ENCODE measurements around the gene PCDHGA1. TPM values are rescaled to one million over a fixed set of nuclear protein-coding genes. Genes with fewer than 3 reads are reported as not detected.

PCDHGA1 gene
- total RNA-seq, 1 experiment from 2014 or later, result 0.04 TPM

DNA sequence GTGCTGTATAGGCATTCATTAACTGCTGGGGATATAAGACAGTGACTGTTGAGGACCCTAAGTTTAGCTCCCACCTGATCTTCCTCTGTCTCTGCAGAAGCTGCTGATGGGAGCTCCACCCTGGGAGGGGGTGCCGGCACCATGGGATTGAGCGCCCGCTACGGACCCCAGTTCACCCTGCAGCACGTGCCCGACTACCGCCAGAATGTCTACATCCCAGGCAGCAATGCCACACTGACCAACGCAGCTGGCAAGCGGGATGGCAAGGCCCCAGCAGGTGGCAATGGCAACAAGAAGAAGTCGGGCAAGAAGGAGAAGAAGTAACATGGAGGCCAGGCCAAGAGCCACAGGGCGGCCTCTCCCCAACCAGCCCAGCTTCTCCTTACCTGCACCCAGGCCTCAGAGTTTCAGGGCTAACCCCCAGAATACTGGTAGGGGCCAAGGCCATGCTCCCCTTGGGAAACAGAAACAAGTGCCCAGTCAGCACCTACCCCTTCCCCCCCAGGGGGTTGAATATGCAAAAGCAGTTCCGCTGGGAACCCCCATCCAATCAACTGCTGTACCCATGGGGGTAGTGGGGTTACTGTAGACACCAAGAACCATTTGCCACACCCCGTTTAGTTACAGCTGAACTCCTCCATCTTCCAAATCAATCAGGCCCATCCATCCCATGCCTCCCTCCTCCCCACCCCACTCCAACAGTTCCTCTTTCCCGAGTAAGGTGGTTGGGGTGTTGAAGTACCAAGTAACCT is 180.7 kb downstream of the PCDHGA1 start:
- TF ChIP-seq, protein P1, sequence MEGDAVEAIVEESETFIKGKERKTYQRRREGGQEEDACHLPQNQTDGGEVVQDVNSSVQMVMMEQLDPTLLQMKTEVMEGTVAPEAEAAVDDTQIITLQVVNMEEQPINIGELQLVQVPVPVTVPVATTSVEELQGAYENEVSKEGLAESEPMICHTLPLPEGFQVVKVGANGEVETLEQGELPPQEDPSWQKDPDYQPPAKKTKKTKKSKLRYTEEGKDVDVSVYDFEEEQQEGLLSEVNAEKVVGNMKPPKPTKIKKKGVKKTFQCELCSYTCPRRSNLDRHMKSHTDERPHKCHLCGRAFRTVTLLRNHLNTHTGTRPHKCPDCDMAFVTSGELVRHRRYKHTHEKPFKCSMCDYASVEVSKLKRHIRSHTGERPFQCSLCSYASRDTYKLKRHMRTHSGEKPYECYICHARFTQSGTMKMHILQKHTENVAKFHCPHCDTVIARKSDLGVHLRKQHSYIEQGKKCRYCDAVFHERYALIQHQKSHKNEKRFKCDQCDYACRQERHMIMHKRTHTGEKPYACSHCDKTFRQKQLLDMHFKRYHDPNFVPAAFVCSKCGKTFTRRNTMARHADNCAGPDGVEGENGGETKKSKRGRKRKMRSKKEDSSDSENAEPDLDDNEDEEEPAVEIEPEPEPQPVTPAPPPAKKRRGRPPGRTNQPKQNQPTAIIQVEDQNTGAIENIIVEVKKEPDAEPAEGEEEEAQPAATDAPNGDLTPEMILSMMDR (conservative IDR thresholded peaks at IDR 0.05; ENCODE audit: low read depth, low read length), result no peak
- TF ChIP-seq EZH2phosphoT487 (IDR thresholded peaks at IDR 0.05; ENCODE audit: borderline replicate concordance, low read length), result no peak
- TF ChIP-seq EZH2 (IDR thresholded peaks at IDR 0.05; ENCODE audit: low read length, unreplicated experiment), result no peak
- Histone ChIP-seq H2AFZ (ENCODE audit: low read length) (no peak overlapping the region), H3K9me2 (replicated peaks; ENCODE audit: low read length) (no peaks in the 10 kb centered on the region), H3K4me1 (ENCODE audit: insufficient read depth, low read length) (peaks cover 13% of the 10 kb centered on the region; the same call in 1 of the 2 replicates), H4K20me1 (ENCODE audit: low read length) (no peaks in the 10 kb centered on the region), H3K9ac (ENCODE audit: low read length) (no peak overlapping the region), H3K36me3 (ENCODE audit: low read depth, low read length) (no peaks in the 10 kb centered on the region; the same call in none of the 2 replicates), H3K4me2 (ENCODE audit: low read length) (no peak overlapping the region), H3K79me2 (ENCODE audit: low read length) (no peaks in the 10 kb centered on the region), H3K27me3 (ENCODE audit: low read length) (no peaks in the 10 kb centered on the region), H3K4me3 (ENCODE audit: low read length) (no peak overlapping the region), H3F3A (ENCODE audit: low read length, unreplicated experiment) (no peaks in the 10 kb centered on the region), H3K9me3 (ENCODE audit: low read length) (no peaks in the 10 kb centered on the region), H3K27ac (ENCODE audit: low read length) (no peak overlapping the region)
- POLR2A ChIA-PET (ENCODE audit: unreplicated experiment), result no interaction called here
- ATAC-seq (no peak), DNase-seq (no peak)
- CTCF ChIA-PET, result no interaction called here
- BruUV-seq (replicated peaks), result no TSS peak
- intact Hi-C loops (cut with micrococcal nuclease), result no loop called here

DNA sequence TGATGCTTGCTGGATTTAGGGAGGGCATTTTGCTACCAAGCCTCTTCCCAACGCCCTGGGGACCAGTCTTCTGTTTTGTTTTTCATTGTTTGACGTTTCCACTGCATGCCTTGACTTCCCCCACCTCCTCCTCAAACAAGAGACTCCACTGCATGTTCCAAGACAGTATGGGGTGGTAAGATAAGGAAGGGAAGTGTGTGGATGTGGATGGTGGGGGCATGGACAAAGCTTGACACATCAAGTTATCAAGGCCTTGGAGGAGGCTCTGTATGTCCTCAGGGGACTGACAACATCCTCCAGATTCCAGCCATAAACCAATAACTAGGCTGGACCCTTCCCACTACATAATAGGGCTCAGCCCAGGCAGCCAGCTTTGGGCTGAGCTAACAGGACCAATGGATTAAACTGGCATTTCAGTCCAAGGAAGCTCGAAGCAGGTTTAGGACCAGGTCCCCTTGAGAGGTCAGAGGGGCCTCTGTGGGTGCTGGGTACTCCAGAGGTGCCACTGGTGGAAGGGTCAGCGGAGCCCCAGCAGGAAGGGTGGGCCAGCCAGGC is 181.5 kb downstream of the PCDHGA1 start:
- Histone ChIP-seq H3K27ac (ENCODE audit: low read length) (no peak overlapping the region), H3K79me2 (ENCODE audit: low read length) (no peaks in the 10 kb centered on the region), H2AFZ (ENCODE audit: low read length) (no peak overlapping the region), H4K20me1 (ENCODE audit: low read length) (no peaks in the 10 kb centered on the region), H3K9ac (ENCODE audit: low read length) (no peak overlapping the region), H3K36me3 (ENCODE audit: low read depth, low read length) (peaks cover 4% of the 10 kb centered on the region), H3K27me3 (ENCODE audit: low read length) (no peaks in the 10 kb centered on the region), H3K4me1 (ENCODE audit: insufficient read depth, low read length) (peaks cover 13% of the 10 kb centered on the region; the same call in 1 of the 2 replicates), H3K4me3 (ENCODE audit: low read length) (no peak overlapping the region), H3F3A (ENCODE audit: low read length, unreplicated experiment) (no peaks in the 10 kb centered on the region), H3K9me3 (ENCODE audit: low read length) (no peaks in the 10 kb centered on the region), H3K4me2 (ENCODE audit: low read length) (no peak overlapping the region), H3K9me2 (replicated peaks; ENCODE audit: low read length) (no peaks in the 10 kb centered on the region)
- POLR2A ChIA-PET (ENCODE audit: unreplicated experiment), result no interaction called here
- DNase-seq (no peak), ATAC-seq (no peak)
- no peak for TF ChIP-seq EZH2phosphoT487 (IDR thresholded peaks at IDR 0.05; ENCODE audit: borderline replicate concordance, low read length)
- intact Hi-C loops (cut with micrococcal nuclease), result no loop called here
- CTCF ChIA-PET, result no interaction called here
- BruUV-seq (replicated peaks), result no TSS peak

DNA sequence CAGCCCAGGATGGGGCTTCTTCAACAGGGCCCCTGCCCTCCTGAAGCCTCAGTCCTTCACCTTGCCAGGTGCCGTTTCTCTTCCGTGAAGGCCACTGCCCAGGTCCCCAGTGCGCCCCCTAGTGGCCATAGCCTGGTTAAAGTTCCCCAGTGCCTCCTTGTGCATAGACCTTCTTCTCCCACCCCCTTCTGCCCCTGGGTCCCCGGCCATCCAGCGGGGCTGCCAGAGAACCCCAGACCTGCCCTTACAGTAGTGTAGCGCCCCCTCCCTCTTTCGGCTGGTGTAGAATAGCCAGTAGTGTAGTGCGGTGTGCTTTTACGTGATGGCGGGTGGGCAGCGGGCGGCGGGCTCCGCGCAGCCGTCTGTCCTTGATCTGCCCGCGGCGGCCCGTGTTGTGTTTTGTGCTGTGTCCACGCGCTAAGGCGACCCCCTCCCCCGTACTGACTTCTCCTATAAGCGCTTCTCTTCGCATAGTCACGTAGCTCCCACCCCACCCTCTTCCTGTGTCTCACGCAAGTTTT is 182.1 kb downstream of the PCDHGA1 start:
- Histone ChIP-seq H3K4me1 (ENCODE audit: insufficient read depth, low read length) (peaks cover 13% of the 10 kb centered on the region; the same call in 1 of the 2 replicates), H2AFZ (ENCODE audit: low read length) (no peak overlapping the region), H3K9me2 (replicated peaks; ENCODE audit: low read length) (no peaks in the 10 kb centered on the region), H3K27ac (ENCODE audit: low read length) (no peak overlapping the region), H3K9me3 (ENCODE audit: low read length) (no peaks in the 10 kb centered on the region), H3K4me3 (ENCODE audit: low read length) (no peak overlapping the region), H3F3A (ENCODE audit: low read length, unreplicated experiment) (no peaks in the 10 kb centered on the region), H3K27me3 (ENCODE audit: low read length) (no peaks in the 10 kb centered on the region), H3K79me2 (ENCODE audit: low read length) (no peaks in the 10 kb centered on the region), H3K9ac (ENCODE audit: low read length) (no peak overlapping the region), H3K36me3 (ENCODE audit: low read depth, low read length) (peaks cover 8% of the 10 kb centered on the region), H4K20me1 (ENCODE audit: low read length) (no peaks in the 10 kb centered on the region), H3K4me2 (ENCODE audit: low read length) (no peak overlapping the region)
- TF ChIP-seq, protein P1 (conservative IDR thresholded peaks at IDR 0.05; ENCODE audit: low read depth, low read length), result peak; percentile 72
- no peak for TF ChIP-seq EZH2phosphoT487 (IDR thresholded peaks at IDR 0.05; ENCODE audit: borderline replicate concordance, low read length)
- intact Hi-C loops (cut with micrococcal nuclease), result no loop called here
- CTCF ChIA-PET, result no interaction called here
- DNase-seq (peak; percentile 55), ATAC-seq (0 out of 2 replicates have a peak, but pooled peaks have one; percentile 9)
- POLR2A ChIA-PET (ENCODE audit: unreplicated experiment), result no interaction called here
- no TSS peak for BruUV-seq (replicated peaks)
